GM12878 (cell line): ENCODE measurements around the gene SCLT1. TPM values are rescaled to one million over a fixed set of nuclear protein-coding genes. Genes with fewer than 3 reads are reported as not detected.

Source experiments
- ATAC-seq: fragments of 200-7000 bp; cut with Tn5 transposase; 3 replicates; pipeline ENCODE4 v1.9.1; 2020; ENCODE audit warnings: mild to moderate bottlenecking, moderate library complexity
- BruUV-seq: library from RNA; stranded (reverse); fragments of 400-500 nt; replicated peaks from 2 replicates; lab custom pipeline; 2021; lab: Mats Ljungman, UMichigan
- CTCF ChIA-PET: fragments of 300-600 bp; sonication (Branson Sonifier 250); formaldehyde crosslinking; extraction: SDS; loops from one replicate; lab custom pipeline; 2021; ENCODE audit warnings: inconsistent platforms; lab: Yijun Ruan, JAX
- POLR2A ChIA-PET: fragments of 350-600 bp; formaldehyde crosslinking; extraction: SDS; loops from one replicate; lab custom pipeline; 2021; ENCODE audit warnings: inconsistent platforms; lab: Charles Lee
- RAD21 ChIA-PET: fragments of 300-600 bp; sonication (Branson Sonifier 250); formaldehyde crosslinking; loops from one replicate; lab custom pipeline; 2023; ENCODE audit warnings: antibody characterized with exemption; ENCODE audit not compliant: unreplicated experiment; lab: Charles Lee
- SMC1A ChIA-PET: fragments of 300-600 bp; sonication (Branson Sonifier 250); formaldehyde crosslinking; loops from one replicate; lab custom pipeline; 2023; ENCODE audit not compliant: unreplicated experiment, uncharacterized antibody; lab: Charles Lee
- DNase-seq: peaks from one replicate; pipeline ENCODE4 v3.0.0-alpha.2; 2011; ENCODE audit warnings: low read depth, low spot score
- FAIRE-seq: peaks from 3 replicates; lab custom pipeline; 2011; peaks lifted over from hg19 to GRCh38; lab: Jason Lieb, UNC
- H2AFZ ChIP-seq: 2 replicates; pipeline ENCODE4 v1.6.0; 2011; ENCODE audit warnings: low read depth, low read length, control low read depth; ENCODE audit not compliant: control insufficient read depth
- H3K27ac ChIP-seq: 2 replicates; pipeline ENCODE4 v1.5.1; 2011; ENCODE audit warnings: control low read depth; ENCODE audit not compliant: control insufficient read depth, insufficient read depth
- H3K27me3 ChIP-seq, 2 experiments: replicated peaks in 1 of 2; 2 replicates each; pipeline versions ENCODE4 v1.6.0 to v1.6.1; 2011; ENCODE audit warnings: low read length in 1 of 2; ENCODE audit not compliant: control insufficient read depth in 2 of 2, insufficient read depth in 2 of 2
- H3K36me3 ChIP-seq, 2 experiments: 2 replicates each; pipeline ENCODE4 v1.5.1; 2011; ENCODE audit warnings: low read length in 1 of 2; ENCODE audit not compliant: control insufficient read depth in 2 of 2, insufficient read depth in 2 of 2
- H3K4me1 ChIP-seq: 2 replicates; pipeline ENCODE4 v1.6.1; 2011; ENCODE audit warnings: mild to moderate bottlenecking, low read length, moderate library complexity, mixed read lengths; ENCODE audit not compliant: control insufficient read depth, insufficient read depth
- H3K4me2 ChIP-seq: 2 replicates; pipeline ENCODE4 v1.6.0; 2011; ENCODE audit warnings: control low read depth; ENCODE audit not compliant: control insufficient read depth, insufficient read depth
- H3K4me3 ChIP-seq: fragments of 200-600 bp; sonication (generic); 2 replicates; pipeline ENCODE4 v1.5.1; 2016
- H3K79me2 ChIP-seq: 2 replicates; pipeline ENCODE4 v1.6.0; 2011; ENCODE audit warnings: low read length; ENCODE audit not compliant: control insufficient read depth, insufficient read depth
- H3K9ac ChIP-seq: 2 replicates; pipeline ENCODE4 v1.8.0; 2011; ENCODE audit warnings: low read length, control low read depth, mixed read lengths; ENCODE audit not compliant: control insufficient read depth, insufficient read depth
- H3K9me3 ChIP-seq: replicated peaks from 3 replicates; pipeline ENCODE4 v1.5.1; 2011; ENCODE audit warnings: mild to moderate bottlenecking, low read length; ENCODE audit not compliant: control insufficient read depth, insufficient read depth
- H4K20me1 ChIP-seq: 2 replicates; pipeline ENCODE4 v1.6.0; 2011; ENCODE audit not compliant: control insufficient read depth, insufficient read depth
- EED ChIP-seq: sonication (generic); IDR thresholded peaks from 2 replicates; pipeline ENCODE4 v1.6.1; 2016; ENCODE audit warnings: antibody characterized with exemption, low read depth
- FOXK2 ChIP-seq: fragments of 450-650 bp; IDR thresholded peaks from 2 replicates; pipeline ENCODE4 v1.6.1; 2017; ENCODE audit warnings: mild to moderate bottlenecking, moderate library complexity
- IKZF1 ChIP-seq: fragments of 450-650 bp; conservative IDR thresholded peaks from 2 replicates; pipeline ENCODE4 v1.6.1; 2017; ENCODE audit warnings: antibody characterized with exemption, mild to moderate bottlenecking
- MEF2A ChIP-seq: IDR thresholded peaks from 2 replicates; pipeline ENCODE4 v1.6.1; 2011; ENCODE audit warnings: low read depth, mild to moderate bottlenecking, low read length, moderate library complexity; ENCODE audit not compliant: insufficient read depth
- MXI1 ChIP-seq: fragments of 150-350 bp; IDR thresholded peaks from 2 replicates; pipeline ENCODE4 v1.6.1; 2011; ENCODE audit warnings: low read depth, mild to moderate bottlenecking, inconsistent platforms, low read length, improper control_type of control experiment
- RBBP5 ChIP-seq: fragments of 200-600 bp; sonication (generic); conservative IDR thresholded peaks from 2 replicates; pipeline ENCODE4 v1.6.1; 2016
- SRF ChIP-seq, 2 experiments: IDR thresholded peaks; 2 replicates each; pipeline ENCODE4 v1.6.1; 2011; ENCODE audit warnings: low read depth in 2 of 2, low read length in 2 of 2, mild to moderate bottlenecking in 1 of 2, moderate library complexity in 1 of 2
- STAT1 ChIP-seq: fragments of 450-650 bp; conservative IDR thresholded peaks from 2 replicates; pipeline ENCODE4 v1.6.1; 2014; ENCODE audit warnings: antibody characterized with exemption, mild to moderate bottlenecking
- STAT3 ChIP-seq: IDR thresholded peaks from 2 replicates; pipeline ENCODE4 v1.6.1; 2011; ENCODE audit warnings: low read depth, low read length, improper control_type of control experiment
- WGBS: methylation state at CpG from one replicate; pipeline ENCODE4 v1.1.6; 2016; ENCODE audit warnings: low lambda C conversion rate; ENCODE audit not compliant: insufficient replicate concordance, insufficient coverage; ENCODE audit errors: missing lambda C conversion rate; 5-methylcytosine and 5-hydroxymethylcytosine counted together
- in situ Hi-C: fragments of 300-500 bp; cut with MboI; formaldehyde crosslinking; loops from 9 replicates; pipeline ENCODE4 v1.14.3; 2018; ENCODE audit warnings: mixed read lengths
- intact Hi-C: fragments of 100-400 bp; cut with micrococcal nuclease; formaldehyde crosslinking; loops from one replicate; pipeline ENCODE4 v1.14.2; 2022; ENCODE audit not compliant: unreplicated experiment
- polyA plus RNA-seq, 11 experiments: library from polyadenylated mRNA; depleted of rRNA in 4 of 11; unstranded in 6 of 11; stranded (reverse) in 5 of 11; fragments of >200 nt; fragmentation: Nextera tagmentation in 4 of 11; fragmentation: Illumina TruSeq in 1 of 11; extraction: Ambion mirVana in 4 of 11; extraction: Trizol in 1 of 11; gene quantifications; 1 replicate in 1 of 11; 2 replicates in 10 of 11; pipeline versions ENCODE4 v1.2.1 to v1.2.3, GENCODE V29; 2011 to 2016; ENCODE audit warnings: inconsistent platforms in 2 of 11, missing spikeins in 2 of 11, low read depth in 1 of 11
- total RNA-seq, 4 experiments: library from RNA; depleted of rRNA in 3 of 4; stranded (reverse); fragments of >200 nt in 3 of 4; fragmentation: Illumina TruSeq in 1 of 4; extraction: Trizol in 1 of 4; gene quantifications; 2 replicates each; pipeline versions ENCODE4 v1.2.1 to v1.2.3, GENCODE V29; 2013 to 2021
- TF ChIP-seq, protein P1 (sequence below): fragments of 150-350 bp; IDR thresholded peaks from 2 replicates; pipeline ENCODE4 v1.6.1; 2014; ENCODE audit warnings: mild to moderate bottlenecking, low read depth, low read length
- TF ChIP-seq, protein P2 (sequence below): fragments of 450-650 bp; IDR thresholded peaks from 2 replicates; pipeline ENCODE4 v1.6.1; 2016; ENCODE audit warnings: mild to moderate bottlenecking

SCLT1 gene
- total and polyA plus RNA-seq, 10 of the 15 experiments (the other 5 are each of a cell fraction or from before 2014, with no cell fraction given) = 7.8 to 31.4 (median 19.6) TPM

GRCh38 chr4:128871948-128872347, 221.4 kb downstream of the SCLT1 start (continued):
- no peak for TF ChIP-seq STAT1

DNA sequence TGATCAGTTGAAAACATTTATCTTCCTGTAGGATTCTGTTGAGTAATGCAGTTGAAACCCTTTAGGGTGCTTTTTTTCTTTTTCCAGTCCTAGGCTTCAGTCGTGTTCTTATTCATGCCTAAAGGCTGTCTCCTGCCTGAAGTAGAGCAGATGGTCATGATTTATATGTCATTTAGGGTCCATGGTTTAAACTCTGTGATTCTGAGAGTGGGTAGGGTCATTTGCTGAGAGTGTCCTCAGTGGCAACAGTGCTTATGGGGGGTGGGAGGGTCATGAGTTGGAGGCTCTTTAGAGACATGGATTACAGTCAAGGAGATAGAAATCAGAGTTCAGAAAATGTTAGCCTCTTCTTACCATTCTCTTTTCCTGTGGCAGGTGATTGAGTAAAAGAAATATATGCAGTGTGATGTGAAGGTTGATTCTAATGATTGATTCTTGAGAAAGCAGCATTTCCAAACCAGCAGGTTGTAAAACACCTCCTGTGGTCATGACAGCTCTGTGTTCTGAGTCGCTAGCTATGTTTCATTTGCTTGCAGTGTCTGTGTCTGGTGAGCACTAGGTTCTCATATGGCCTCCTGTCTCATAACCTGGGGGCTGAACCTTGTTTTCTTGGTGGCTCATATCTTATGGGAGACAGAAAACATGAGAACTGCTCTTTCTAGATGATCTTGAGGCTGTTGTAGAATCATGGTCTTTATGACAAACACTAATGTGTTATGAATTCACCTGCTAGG, 223.4 kb downstream of the SCLT1 start:
- ATAC-seq (no peak), DNase-seq (no peak), FAIRE-seq (no peak)
- no peak overlapping the region for H3K4me2 ChIP-seq
- BruUV-seq = no TSS peak
- no peaks in the 10 kb centered on the region for H3K79me2 ChIP-seq
- peaks cover 10 to 25% of the 10 kb centered on the region in 2 experiments for H3K36me3 ChIP-seq
- SMC1A ChIA-PET = interaction anchor here (1.1 to 1.4 kb wide), 3 partner anchors 14 to 224 kb away, joined by 3 to 6 read pairs (median 3); no protein-coding TSS in a partner anchor
- H3K27ac ChIP-seq = no peak overlapping the region
- H3K4me3 ChIP-seq = no peak overlapping the region
- H3K9me3 ChIP-seq = no peaks in the 10 kb centered on the region
- POLR2A ChIA-PET = no interaction called here
- 98% methylated on average over 2 of the region's 2 CpGs for WGBS
- in situ Hi-C loops = loop anchor here (5.0 kb wide), 1 partner anchor 413 kb away; no protein-coding TSS in a partner anchor
- no peaks in the 10 kb centered on the region for H4K20me1 ChIP-seq
- no peak overlapping the region for H2AFZ ChIP-seq
- H3K27me3 ChIP-seq = no peaks in the 10 kb centered on the region
- intact Hi-C loops = no loop called here
- no peak overlapping the region for H3K9ac ChIP-seq
- no peaks in the 10 kb centered on the region for H3K4me1 ChIP-seq
- RAD21 ChIA-PET = interaction anchor here (1.2 to 1.7 kb wide), 2 partner anchors 38 to 224 kb away, joined by 3 to 4 read pairs; no protein-coding TSS in a partner anchor
- CTCF ChIA-PET = interaction anchor here (0.6 to 1.0 kb wide), 2 partner anchors 8 to 60 kb away, joined by 3 to 5 read pairs; no protein-coding TSS in a partner anchor
- TF ChIP-seq MXI1 (no peak), RBBP5 (no peak), STAT3 (no peak), STAT1 (no peak), SRF (IDR thresholded peaks at IDR 0.05; ENCODE audit: low read depth in 2 of 2, low read length in 2 of 2) (no peak), MEF2A (no peak), IKZF1 (no peak), EED (no peak), FOXK2 (no peak)
- TF ChIP-seq, protein P1, sequence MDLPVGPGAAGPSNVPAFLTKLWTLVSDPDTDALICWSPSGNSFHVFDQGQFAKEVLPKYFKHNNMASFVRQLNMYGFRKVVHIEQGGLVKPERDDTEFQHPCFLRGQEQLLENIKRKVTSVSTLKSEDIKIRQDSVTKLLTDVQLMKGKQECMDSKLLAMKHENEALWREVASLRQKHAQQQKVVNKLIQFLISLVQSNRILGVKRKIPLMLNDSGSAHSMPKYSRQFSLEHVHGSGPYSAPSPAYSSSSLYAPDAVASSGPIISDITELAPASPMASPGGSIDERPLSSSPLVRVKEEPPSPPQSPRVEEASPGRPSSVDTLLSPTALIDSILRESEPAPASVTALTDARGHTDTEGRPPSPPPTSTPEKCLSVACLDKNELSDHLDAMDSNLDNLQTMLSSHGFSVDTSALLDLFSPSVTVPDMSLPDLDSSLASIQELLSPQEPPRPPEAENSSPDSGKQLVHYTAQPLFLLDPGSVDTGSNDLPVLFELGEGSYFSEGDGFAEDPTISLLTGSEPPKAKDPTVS = no peak
- TF ChIP-seq, protein P2, sequence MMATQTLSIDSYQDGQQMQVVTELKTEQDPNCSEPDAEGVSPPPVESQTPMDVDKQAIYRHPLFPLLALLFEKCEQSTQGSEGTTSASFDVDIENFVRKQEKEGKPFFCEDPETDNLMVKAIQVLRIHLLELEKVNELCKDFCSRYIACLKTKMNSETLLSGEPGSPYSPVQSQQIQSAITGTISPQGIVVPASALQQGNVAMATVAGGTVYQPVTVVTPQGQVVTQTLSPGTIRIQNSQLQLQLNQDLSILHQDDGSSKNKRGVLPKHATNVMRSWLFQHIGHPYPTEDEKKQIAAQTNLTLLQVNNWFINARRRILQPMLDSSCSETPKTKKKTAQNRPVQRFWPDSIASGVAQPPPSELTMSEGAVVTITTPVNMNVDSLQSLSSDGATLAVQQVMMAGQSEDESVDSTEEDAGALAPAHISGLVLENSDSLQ = no peak
